A673 (cell line): Measurements from ENCODE around the gene NEDD4L. TPM values are rescaled to one million over a fixed set of nuclear protein-coding genes. Genes with fewer than 3 reads are reported as not detected.
A peak's percentile ranks its signal among the peaks of the same experiment; 100 is the strongest.

Experiments
- BruUV-seq: library from RNA; stranded (reverse); fragments of 400-500 nt; replicated peaks from 2 replicates; lab custom pipeline; 2021; lab: Mats Ljungman, UMichigan
- CTCF ChIA-PET: fragments of 300-600 bp; sonication (Branson Sonifier 250); formaldehyde crosslinking; loops from one replicate; lab custom pipeline; 2022; ENCODE audit warnings: antibody characterized with exemption; lab: Charles Lee
- POLR2A ChIA-PET: fragments of 300-600 bp; sonication (Branson Sonifier 250); formaldehyde crosslinking; loops from one replicate; lab custom pipeline; 2022; ENCODE audit warnings: antibody characterized with exemption; ENCODE audit not compliant: low non-redundant PET; lab: Charles Lee
- DNase-seq: peaks from one replicate; pipeline ENCODE4 v3.0.0-alpha.2; 2015; ENCODE audit warnings: low spot score
- H3K27ac ChIP-seq: fragments of 200-600 bp; sonication (generic); 2 replicates; pipeline ENCODE4 v1.5.1; 2016; ENCODE audit warnings: mixed run types, low read depth, mild to moderate bottlenecking, mixed read lengths, antibody characterized with exemption, low read length; ENCODE audit not compliant: poor library complexity, severe bottlenecking
- H3K27me3 ChIP-seq: fragments of 200-600 bp; sonication (generic); replicated peaks from 2 replicates; pipeline ENCODE4 v1.6.1; 2017; ENCODE audit warnings: mixed run types, low read depth, mild to moderate bottlenecking, mixed read lengths, antibody characterized with exemption, low read length; ENCODE audit not compliant: insufficient read depth, poor library complexity
- H3K36me3 ChIP-seq: fragments of 200-600 bp; sonication (generic); 2 replicates; pipeline ENCODE4 v1.6.1; 2016; ENCODE audit warnings: mixed run types, mild to moderate bottlenecking, mixed read lengths, antibody characterized with exemption, low read length; ENCODE audit not compliant: insufficient read depth, poor library complexity, severe bottlenecking
- H3K4me1 ChIP-seq: fragments of 200-600 bp; sonication (generic); 2 replicates; pipeline ENCODE4 v1.6.1; 2017; ENCODE audit warnings: mixed run types, mild to moderate bottlenecking, mixed read lengths, antibody characterized with exemption, low read length; ENCODE audit not compliant: insufficient read depth, poor library complexity, severe bottlenecking
- H3K4me3 ChIP-seq: fragments of 200-600 bp; sonication (generic); 2 replicates; pipeline ENCODE4 v1.5.1; 2016; ENCODE audit warnings: low read depth, mixed run types, mild to moderate bottlenecking, mixed read lengths, low read length; ENCODE audit not compliant: poor library complexity, severe bottlenecking
- H3K9me3 ChIP-seq: fragments of 200-600 bp; sonication (generic); 2 replicates; pipeline ENCODE4 v1.6.1; 2016; ENCODE audit warnings: mixed run types, low read depth, mild to moderate bottlenecking, mixed read lengths, antibody characterized with exemption, low read length; ENCODE audit not compliant: poor library complexity, severe bottlenecking
- CTCF ChIP-seq: fragments of 300-800, 200-600 bp; sonication (generic); conservative IDR thresholded peaks from 2 replicates; pipeline ENCODE4 v1.5.1; 2017; ENCODE audit warnings: low read depth, mild to moderate bottlenecking, antibody characterized with exemption, low read length, moderate library complexity, mixed read lengths
- EZH2 ChIP-seq: fragments of 200-600 bp; sonication (generic); IDR thresholded peaks from 2 replicates; pipeline ENCODE4 v1.6.1; 2017; ENCODE audit warnings: borderline replicate concordance, low read depth, mild to moderate bottlenecking, mixed read lengths, antibody characterized with exemption, low read length; ENCODE audit not compliant: poor library complexity, severe bottlenecking
- intact Hi-C: fragments of 100-400 bp; cut with micrococcal nuclease; formaldehyde crosslinking; loops from one replicate; pipeline ENCODE4 v1.10.0; 2022; ENCODE audit not compliant: unreplicated experiment
- total RNA-seq: library from RNA; stranded (reverse); gene quantifications from 2 replicates; pipeline ENCODE4 v1.2.3, GENCODE V29; 2021

Gene NEDD4L
- total RNA-seq, 1 experiment from 2014 or later, result 15.3 TPM

- Histone ChIP-seq H3K36me3 (no peaks in the 10 kb centered on the region), H3K9me3 (no peaks in the 10 kb centered on the region), H3K27ac (no peak overlapping the region), H3K4me1 (peaks cover 13% of the 10 kb centered on the region), H3K27me3 (no peaks in the 10 kb centered on the region), H3K4me3 (no peak overlapping the region)
- TF ChIP-seq CTCF (no peak), EZH2 (no peak)
- intact Hi-C loops, result no loop called here
- CTCF ChIA-PET, result no interaction called here
- POLR2A ChIA-PET, result no interaction called here
- no TSS peak for BruUV-seq
- no peak for DNase-seq
These were observed 214.8 kb downstream of the NEDD4L start for GRCh38 chr18:58258692-58259342.

- Histone ChIP-seq H3K4me1 (peaks cover 13% of the 10 kb centered on the region), H3K36me3 (no peaks in the 10 kb centered on the region), H3K27me3 (no peaks in the 10 kb centered on the region), H3K9me3 (no peaks in the 10 kb centered on the region), H3K27ac (no peak overlapping the region), H3K4me3 (peak overlapping the region; percentile 9)
- intact Hi-C loops, result no loop called here
- BruUV-seq, result no TSS peak
- ChIA-PET CTCF (no interaction called here), POLR2A (no interaction called here)
- DNase-seq, result peak; percentile 37
- TF ChIP-seq EZH2 (no peak), CTCF (no peak)
These were observed 219.3 kb downstream of the NEDD4L start for GRCh38 chr18:58263055-58263957.

- TF ChIP-seq EZH2 (no peak), CTCF (no peak)
- Histone ChIP-seq H3K9me3 (no peaks in the 10 kb centered on the region), H3K4me3 (no peak overlapping the region), H3K27me3 (no peaks in the 10 kb centered on the region), H3K36me3 (no peaks in the 10 kb centered on the region), H3K4me1 (peaks cover 13% of the 10 kb centered on the region), H3K27ac (no peak overlapping the region)
- BruUV-seq, result no TSS peak
- POLR2A ChIA-PET, result no interaction called here
- CTCF ChIA-PET, result no interaction called here
- DNase-seq, result no peak
- intact Hi-C loops, result no loop called here
These were observed 220.0 kb downstream of the NEDD4L start for GRCh38 chr18:58264075-58264474.
